Fibroblast of gingiva (primary cell): ENCODE measurements around the gene CLECL1.
A peak's percentile ranks its signal among the peaks of the same experiment; 100 is the strongest.
"Not testable (repeated sequence)": the region's sequence is repeated elsewhere in the genome, so short reads cannot be mapped to it uniquely, and the experiment has no call there.

Experiments used
- DNase-seq: peaks from one replicate; pipeline ENCODE4 v3.0.0-alpha.2; 2011; ENCODE audit warnings: low read depth

The CLECL1 gene

GRCh38 chr12:9719790-9720189, 13.1 kb downstream of the CLECL1 start:
- DNase-seq, result no peak

GRCh38 chr12:9718968-9719367, 13.9 kb downstream of the CLECL1 start:
- no peak for DNase-seq

GRCh38 chr12:9717070-9717925, 15.6 kb downstream of the CLECL1 start:
- DNase-seq, result no peak

- not testable (repeated sequence) for DNase-seq
Measured at GRCh38 chr12:9713032-9713558, 19.8 kb downstream of the CLECL1 start.

GRCh38 chr12:9711664-9712063, 21.2 kb downstream of the CLECL1 start:
- no peak for DNase-seq

GRCh38 chr12:9710584-9711375, 22.1 kb downstream of the CLECL1 start:
- DNase-seq, result no peak

GRCh38 chr12:9708853-9709252, 24.0 kb downstream of the CLECL1 start:
- no peak for DNase-seq

GRCh38 chr12:9707864-9708808, 24.8 kb downstream of the CLECL1 start:
- peak; percentile 42 for DNase-seq

GRCh38 chr12:9707356-9707755, 25.5 kb downstream of the CLECL1 start:
- no peak for DNase-seq

- no peak for DNase-seq
Measured at GRCh38 chr12:9706086-9706685, 26.7 kb downstream of the CLECL1 start.

GRCh38 chr12:9704561-9704960, 28.3 kb downstream of the CLECL1 start:
- not testable (repeated sequence) for DNase-seq

GRCh38 chr12:9702255-9702654, 30.6 kb downstream of the CLECL1 start:
- DNase-seq, result no peak

GRCh38 chr12:9701380-9702154, 31.3 kb downstream of the CLECL1 start:
- DNase-seq, result no peak

GRCh38 chr12:9700606-9700956, 32.3 kb downstream of the CLECL1 start:
- DNase-seq, result no peak

GRCh38 chr12:9699898-9700605, 32.8 kb downstream of the CLECL1 start:
- DNase-seq, result no peak

- no peak for DNase-seq
Measured at GRCh38 chr12:9699269-9699897, 33.5 kb downstream of the CLECL1 start.

GRCh38 chr12:9698681-9699080, 34.2 kb downstream of the CLECL1 start:
- no peak for DNase-seq

- DNase-seq, result no peak
Measured at GRCh38 chr12:9697619-9698018, 35.3 kb downstream of the CLECL1 start.

GRCh38 chr12:9695661-9696060, 37.2 kb downstream of the CLECL1 start:
- DNase-seq, result not testable (repeated sequence)
